Brain microvascular endothelial cell (primary cell): Measurements from ENCODE around the gene LCORL.
A peak's percentile ranks its signal among the peaks of the same experiment; 100 is the strongest.

ENCODE experiments used
- DNase-seq: peaks from one replicate; pipeline ENCODE4 v3.0.0-alpha.2; 2020
- H3K27ac ChIP-seq: fragments of 250-450 bp; sonication (Bioruptor Pico); 2 replicates; pipeline ENCODE4 v1.5.1; 2020; ENCODE audit warnings: mild to moderate bottlenecking, moderate library complexity
- H3K27me3 ChIP-seq: fragments of 250-450 bp; sonication (Bioruptor Pico); replicated peaks from 2 replicates; pipeline ENCODE4 v1.5.1; 2020; ENCODE audit warnings: mild to moderate bottlenecking
- H3K36me3 ChIP-seq: fragments of 250-450 bp; sonication (Bioruptor Pico); replicated peaks from 2 replicates; pipeline ENCODE4 v1.5.1; 2020; ENCODE audit warnings: mild to moderate bottlenecking
- H3K4me3 ChIP-seq: 2 replicates; pipeline ENCODE4 v1.5.1; 2011; ENCODE audit warnings: low read depth, mild to moderate bottlenecking, control low read depth, low read length, moderate library complexity
- in situ Hi-C: cut with HindIII; loops from 2 replicates; pipeline ENCODE4 v1.10.0; 2017; ENCODE audit warnings: low sequenced_read_pairs, low pct_ligation_motif_present
- TF ChIP-seq, protein P1 (sequence below): IDR thresholded peaks from 2 replicates; pipeline ENCODE4 v1.5.1; 2011; ENCODE audit warnings: low read depth, mild to moderate bottlenecking, moderate library complexity, low read length, control low read depth, inconsistent platforms; ENCODE audit errors: missing control alignments

The LCORL gene

DNA sequence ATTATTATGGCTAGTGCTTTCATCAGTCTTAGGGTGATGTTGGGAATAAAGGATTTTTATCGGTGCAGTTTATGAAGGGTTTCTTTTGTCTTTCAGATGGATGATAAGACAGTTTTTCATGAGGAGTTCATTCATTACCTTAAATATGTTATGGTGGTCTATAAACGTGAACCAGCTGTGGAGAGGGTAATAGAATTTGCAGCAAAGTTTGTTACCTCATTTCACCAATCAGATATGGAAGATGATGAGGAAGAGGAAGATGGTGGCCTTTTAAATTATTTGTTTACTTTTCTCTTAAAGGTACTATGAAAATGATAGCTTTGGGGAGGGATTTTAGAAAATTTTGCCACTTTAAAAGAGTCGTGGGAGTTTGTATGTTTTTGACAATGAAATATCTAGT is 209.4 kb downstream of the LCORL start:
- Histone ChIP-seq H3K36me3 (no peaks in the 10 kb centered on the region), H3K27ac (peak overlapping the region; percentile 10), H3K27me3 (no peaks in the 10 kb centered on the region), H3K4me3 (peak overlapping the region; percentile 90)
- in situ Hi-C loops: no loop called here
- TF ChIP-seq, protein P1, sequence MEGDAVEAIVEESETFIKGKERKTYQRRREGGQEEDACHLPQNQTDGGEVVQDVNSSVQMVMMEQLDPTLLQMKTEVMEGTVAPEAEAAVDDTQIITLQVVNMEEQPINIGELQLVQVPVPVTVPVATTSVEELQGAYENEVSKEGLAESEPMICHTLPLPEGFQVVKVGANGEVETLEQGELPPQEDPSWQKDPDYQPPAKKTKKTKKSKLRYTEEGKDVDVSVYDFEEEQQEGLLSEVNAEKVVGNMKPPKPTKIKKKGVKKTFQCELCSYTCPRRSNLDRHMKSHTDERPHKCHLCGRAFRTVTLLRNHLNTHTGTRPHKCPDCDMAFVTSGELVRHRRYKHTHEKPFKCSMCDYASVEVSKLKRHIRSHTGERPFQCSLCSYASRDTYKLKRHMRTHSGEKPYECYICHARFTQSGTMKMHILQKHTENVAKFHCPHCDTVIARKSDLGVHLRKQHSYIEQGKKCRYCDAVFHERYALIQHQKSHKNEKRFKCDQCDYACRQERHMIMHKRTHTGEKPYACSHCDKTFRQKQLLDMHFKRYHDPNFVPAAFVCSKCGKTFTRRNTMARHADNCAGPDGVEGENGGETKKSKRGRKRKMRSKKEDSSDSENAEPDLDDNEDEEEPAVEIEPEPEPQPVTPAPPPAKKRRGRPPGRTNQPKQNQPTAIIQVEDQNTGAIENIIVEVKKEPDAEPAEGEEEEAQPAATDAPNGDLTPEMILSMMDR: no peak
- DNase-seq: no peak

DNA sequence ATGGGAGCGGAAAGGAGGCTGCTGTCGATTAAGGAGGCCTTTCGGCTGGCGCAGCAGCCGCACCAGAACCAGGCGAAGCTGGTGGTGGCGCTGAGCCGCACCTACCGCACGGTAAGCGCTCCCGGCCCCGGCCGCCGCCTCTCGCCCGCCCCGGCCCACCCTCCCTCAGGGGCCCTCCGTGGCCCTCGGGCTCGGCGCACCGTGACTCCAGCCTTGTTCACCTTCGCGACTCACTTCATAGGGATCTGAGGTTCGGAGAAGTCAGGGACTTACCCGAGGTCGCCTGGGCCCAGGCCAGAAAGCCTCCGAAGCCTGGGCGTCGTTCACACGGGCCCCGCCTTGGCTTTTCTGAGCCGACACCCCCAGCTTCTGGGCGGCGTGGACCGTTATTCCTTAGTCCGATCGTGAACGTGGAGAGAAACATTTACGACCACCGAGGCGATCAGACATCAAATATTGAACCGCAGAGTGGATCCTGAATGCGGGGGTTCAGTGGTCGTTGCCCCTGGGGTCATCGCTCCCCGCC is 210.4 kb downstream of the LCORL start:
- peak; percentile 11 for DNase-seq
- Histone ChIP-seq H3K36me3 (no peaks in the 10 kb centered on the region), H3K27ac (peak overlapping the region; percentile 1), H3K27me3 (no peaks in the 10 kb centered on the region), H3K4me3 (peak overlapping the region; percentile 90)
- TF ChIP-seq, protein P1: no peak
- in situ Hi-C loops: no loop called here

DNA sequence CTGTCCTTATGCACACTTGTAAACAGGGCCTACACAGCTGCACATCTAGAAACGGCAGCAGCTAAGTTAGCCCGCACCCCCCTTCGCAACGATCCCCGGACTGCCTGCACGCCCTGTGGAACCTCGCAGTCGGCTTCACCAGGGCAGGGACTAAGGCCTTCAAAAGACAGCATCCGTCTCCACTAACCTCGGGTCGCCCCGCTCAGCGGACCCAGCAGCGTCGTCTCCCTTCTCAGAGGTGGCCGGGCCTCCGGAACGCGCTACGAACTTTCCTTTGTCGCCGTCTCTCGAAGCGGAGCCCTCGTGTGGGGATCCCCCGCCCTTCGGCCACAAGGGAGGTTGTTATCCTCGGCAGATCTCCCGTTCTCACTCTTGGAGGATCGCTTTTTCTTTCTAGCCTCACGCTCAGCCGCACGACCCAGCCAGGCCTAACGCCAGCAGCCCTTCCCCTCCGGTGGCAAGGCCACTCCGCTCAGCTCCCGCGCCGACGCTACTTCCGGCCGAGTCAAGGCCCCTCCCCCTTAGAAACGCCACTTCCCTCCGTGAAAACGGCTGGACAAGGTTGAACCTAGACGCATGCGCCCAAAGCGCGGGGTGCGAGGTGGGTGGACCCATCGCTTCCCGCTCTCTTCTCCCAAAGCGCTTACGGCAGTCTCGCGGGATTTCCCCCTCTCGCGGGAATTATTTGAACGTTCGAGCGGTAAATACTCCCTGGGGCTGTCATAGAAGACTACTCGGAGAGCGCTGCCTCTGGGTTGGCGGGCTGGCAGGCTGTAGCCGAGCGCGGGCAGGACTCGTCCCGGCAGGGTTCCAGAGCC is 211.1 kb downstream of the LCORL start, which contains the start of the genes DCAF16 and NCAPG:
Gene DCAF16, minus strand, starts transcription at position 498 of the 818 bp plus-strand sequence. CDS start 6,616 bp downstream, outside the sequence.
Gene NCAPG, plus strand, starts transcription at position 720 of the 818 bp plus-strand sequence. CDS start 99 bp downstream, outside the sequence.
- TF ChIP-seq, protein P1: no peak
- no peaks in the 10 kb centered on the region for H3K36me3 ChIP-seq
- no peaks in the 10 kb centered on the region for H3K27me3 ChIP-seq
- peak within 1 kb of the TSS; percentile 90 for H3K4me3 ChIP-seq
- in situ Hi-C loops: no loop called here
- DNase-seq: peak; percentile 99
- H3K27ac ChIP-seq: peak within 1 kb of the TSS; percentile 78

DNA sequence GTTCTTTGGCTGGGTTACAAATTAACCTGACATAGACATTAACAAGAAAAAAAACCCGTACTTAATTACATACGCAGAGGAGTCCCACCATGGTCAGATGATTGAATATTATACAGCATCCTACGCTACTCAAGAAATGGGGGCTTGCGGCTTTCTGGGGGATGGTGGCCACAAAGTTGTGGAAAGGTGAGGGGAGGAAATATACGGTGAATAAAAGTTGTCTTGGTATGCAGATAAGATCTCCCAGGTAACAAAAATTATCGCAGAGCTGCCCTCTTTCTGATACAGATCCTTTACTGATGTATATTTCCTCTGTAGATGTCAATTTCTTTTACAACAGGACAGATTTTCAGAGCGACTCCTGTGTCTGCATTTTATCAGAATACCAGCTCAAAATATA is 211.9 kb downstream of the LCORL start:
- no peak for DNase-seq
- H3K27me3 ChIP-seq: no peaks in the 10 kb centered on the region
- H3K27ac ChIP-seq: no peak overlapping the region

DNA sequence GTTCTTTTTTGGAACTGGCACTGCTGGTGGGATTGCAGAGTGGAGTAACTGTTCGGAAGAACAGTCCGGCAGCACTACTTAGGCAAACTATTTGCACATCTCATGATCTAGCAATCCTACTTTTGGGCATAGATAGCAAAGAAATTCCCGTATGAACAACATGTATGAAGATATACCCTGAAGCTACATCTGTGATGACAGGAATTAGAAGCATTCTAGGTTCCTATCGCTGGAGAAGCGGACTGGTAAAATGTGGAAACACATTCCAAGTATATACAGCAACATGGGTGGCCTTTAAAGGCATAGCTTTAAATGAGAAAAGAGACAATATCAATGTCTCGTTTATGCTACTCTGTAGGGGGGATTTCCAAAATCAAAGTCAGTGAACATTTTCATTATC is 214.1 kb downstream of the LCORL start:
- Histone ChIP-seq H3K36me3 (peaks cover 15% of the 10 kb centered on the region), H3K27ac (no peak overlapping the region), H3K4me3 (peak overlapping the region; percentile 33), H3K27me3 (no peaks in the 10 kb centered on the region)
- in situ Hi-C loops: no loop called here
- DNase-seq: no peak
- TF ChIP-seq, protein P1: no peak

More for the DNA sequence above, 211.9 kb downstream of the LCORL start:
- Histone ChIP-seq H3K4me3 (peak overlapping the region; percentile 90), H3K36me3 (no peaks in the 10 kb centered on the region)
- in situ Hi-C loops: no loop called here
- TF ChIP-seq, protein P1: no peak
